Endothelial cell of umbilical vein (primary cell): ENCODE data around the gene CD247. TPM values are rescaled to one million over a fixed set of nuclear protein-coding genes. Genes with fewer than 3 reads are reported as not detected.

Source experiments
- BruUV-seq: library from RNA; stranded (reverse); fragments of 400-500 nt; replicated peaks from 2 replicates; lab custom pipeline; 2021; lab: Mats Ljungman, UMichigan
- CTCF ChIA-PET: fragments of 300-600, 350-600 bp; sonication (Branson Sonifier 250); formaldehyde crosslinking; loops from one replicate; lab custom pipeline; 2021; ENCODE audit warnings: antibody characterized with exemption, inconsistent platforms; lab: Charles Lee
- POLR2A ChIA-PET: fragments of 300-600, 350-600 bp; sonication (Branson Sonifier 250); formaldehyde crosslinking; loops from one replicate; lab custom pipeline; 2021; ENCODE audit warnings: antibody characterized with exemption, inconsistent platforms; lab: Charles Lee
- DNase-seq: peaks from one replicate; pipeline ENCODE4 v3.0.0-alpha.2; 2011; ENCODE audit warnings: low read depth, low spot score
- FAIRE-seq: peaks from 2 replicates; lab custom pipeline; 2011; peaks lifted over from hg19 to GRCh38; lab: Jason Lieb, UNC
- H2AFZ ChIP-seq: 2 replicates; pipeline ENCODE4 v1.6.0; 2012; ENCODE audit warnings: low read depth, low read length, control low read depth, inconsistent platforms
- H3K27ac ChIP-seq: 2 replicates; pipeline ENCODE4 v1.5.1; 2011; ENCODE audit warnings: low read depth, mild to moderate bottlenecking, control low read depth, low read length, moderate library complexity; ENCODE audit not compliant: insufficient read depth
- H3K27me3 ChIP-seq, 2 experiments: 2 replicates each; pipeline versions ENCODE4 v1.6.0 to v1.6.1; 2011; ENCODE audit warnings: low read length in 2 of 2, mixed read lengths in 1 of 2; ENCODE audit not compliant: control insufficient read depth in 2 of 2, insufficient read depth in 2 of 2
- H3K36me3 ChIP-seq, 2 experiments: 2 replicates in 1 of 2; 3 replicates in 1 of 2; pipeline ENCODE4 v1.5.1; 2011; ENCODE audit warnings: low read length in 2 of 2, mild to moderate bottlenecking in 1 of 2, moderate library complexity in 1 of 2; ENCODE audit not compliant: control insufficient read depth in 2 of 2, insufficient read depth in 2 of 2; ENCODE audit errors: extremely low read depth in 1 of 2
- H3K4me1 ChIP-seq: 3 replicates; pipeline ENCODE4 v1.5.1; 2011; ENCODE audit warnings: mild to moderate bottlenecking, low read length; ENCODE audit not compliant: control insufficient read depth, insufficient read depth; ENCODE audit errors: extremely low read depth
- H3K4me2 ChIP-seq: 2 replicates; pipeline ENCODE4 v1.6.1; 2011; ENCODE audit warnings: low read length, control low read depth, mixed read lengths; ENCODE audit not compliant: insufficient read depth
- H3K4me3 ChIP-seq, 3 experiments: fragments of 200-600 bp in 1 of 3; sonication (generic), shearing (Covaris generic) in 1 of 3; replicated peaks in 1 of 3; 2 replicates each; pipeline ENCODE4 v1.5.1; 2011 to 2016; ENCODE audit warnings: control low read depth in 3 of 3, low read length in 3 of 3, mild to moderate bottlenecking in 2 of 3, inconsistent platforms in 1 of 3, low read depth in 1 of 3, moderate library complexity in 1 of 3; ENCODE audit not compliant: insufficient read depth in 1 of 3
- H3K79me2 ChIP-seq: 2 replicates; pipeline ENCODE4 v1.6.0; 2012; ENCODE audit warnings: low read length, inconsistent platforms; ENCODE audit not compliant: control insufficient read depth, insufficient read depth
- H3K9ac ChIP-seq: replicated peaks from 2 replicates; pipeline ENCODE3; 2011; ENCODE audit warnings: low read length, control low read depth; ENCODE audit not compliant: insufficient read depth; ENCODE audit errors: extremely low read depth
- H3K9me1 ChIP-seq: replicated peaks from 3 replicates; pipeline ENCODE4 v1.6.0; 2011; ENCODE audit warnings: mild to moderate bottlenecking, low read length; ENCODE audit not compliant: control insufficient read depth, insufficient read depth; ENCODE audit errors: extremely low read depth
- H3K9me3 ChIP-seq: replicated peaks from 2 replicates; pipeline ENCODE4 v1.5.1; 2012; ENCODE audit warnings: low read length, inconsistent platforms; ENCODE audit not compliant: control insufficient read depth, insufficient read depth
- H4K20me1 ChIP-seq: replicated peaks from 2 replicates; pipeline ENCODE3; 2011; ENCODE audit warnings: mild to moderate bottlenecking, low read length; ENCODE audit not compliant: control insufficient read depth, insufficient read depth; ENCODE audit errors: extremely low read depth
- FOS ChIP-seq: IDR thresholded peaks from 2 replicates; pipeline ENCODE4 v1.6.1; 2011; ENCODE audit warnings: mild to moderate bottlenecking, low read length, moderate library complexity, borderline replicate concordance; ENCODE audit not compliant: insufficient read depth
- JUN ChIP-seq: IDR thresholded peaks from 2 replicates; pipeline ENCODE4 v1.6.1; 2011; ENCODE audit warnings: borderline replicate concordance, low read depth; ENCODE audit not compliant: insufficient read length, insufficient read depth
- MYC ChIP-seq: IDR thresholded peaks from one replicate; pipeline ENCODE4 v1.6.1; 2011; ENCODE audit warnings: mild to moderate bottlenecking, low read depth, low read length
- POLR2A ChIP-seq: IDR thresholded peaks from 2 replicates; pipeline ENCODE4 v1.6.1; 2012; ENCODE audit warnings: low read depth, mild to moderate bottlenecking, control low read depth, low read length
- dilution Hi-C: fragments of 300-500 bp; cut with MboI; formaldehyde crosslinking; loops from one replicate; pipeline ENCODE4 v1.15.0; 2019; ENCODE audit warnings: low sequenced_read_pairs; ENCODE audit not compliant: extremely low pct_ligation_motif_present
- intact Hi-C: fragments of 100-400 bp; cut with micrococcal nuclease; formaldehyde crosslinking; loops from one replicate; pipeline ENCODE4 v1.10.0; 2022
- polyA plus RNA-seq, 4 experiments: library from polyadenylated mRNA; depleted of rRNA in 3 of 4; stranded (reverse) in 3 of 4; unstranded in 1 of 4; fragments of >200 nt; gene quantifications; 2 replicates each; pipeline versions ENCODE4 v1.2.1 to v1.2.3, GENCODE V29; 2011 to 2012; ENCODE audit warnings: missing spikeins in 1 of 4
- total RNA-seq: library from RNA; stranded (reverse); gene quantifications from 2 replicates; pipeline ENCODE4 v1.2.3, GENCODE V29; 2021
- TF ChIP-seq, protein P1 (sequence below): IDR thresholded peaks from 2 replicates; pipeline ENCODE4 v1.6.1; 2011; ENCODE audit not compliant: insufficient read depth, insufficient read length
- TF ChIP-seq, protein P2 (sequence below), 2 donors: IDR thresholded peaks; 1 replicate in 1 of 2; 2 replicates in 1 of 2; pipeline ENCODE4 v1.5.1; 2011; ENCODE audit warnings: low read length in 2 of 2, mild to moderate bottlenecking in 2 of 2, moderate library complexity in 2 of 2, control low read depth in 1 of 2, inconsistent platforms in 1 of 2, low read depth in 1 of 2; ENCODE audit not compliant: insufficient read depth in 1 of 2; ENCODE audit errors: extremely low read depth in 1 of 2

Gene CD247
- total and polyA plus RNA-seq, 2 donors (not counting 3 experiments of a cell fraction or from before 2014, with no cell fraction given): not detected

DNA sequence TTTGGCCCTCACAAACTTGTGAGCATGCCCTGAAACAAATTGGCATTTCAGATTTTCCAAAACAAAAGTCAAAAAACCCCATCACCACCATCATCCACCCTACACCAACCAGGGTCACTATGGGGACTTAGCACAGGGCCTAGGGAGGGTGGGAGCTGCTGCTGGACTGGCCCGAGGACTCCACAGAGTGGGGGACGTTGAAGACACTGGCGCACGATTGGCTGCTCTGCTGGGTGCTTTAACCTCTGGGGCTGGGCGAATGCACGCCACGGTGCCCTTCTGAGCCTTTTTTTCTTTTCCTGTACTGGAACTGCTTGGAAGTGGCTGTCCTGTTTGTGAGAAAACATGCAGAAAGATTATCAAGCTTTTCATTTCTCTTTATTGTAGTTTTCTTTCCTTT lies 92.8 kb downstream of the CD247 start:
- Histone ChIP-seq H3K4me3 (no peak overlapping the region), H3K9ac (no peak overlapping the region), H3K36me3 (no peaks in the 10 kb centered on the region), H4K20me1 (no peaks in the 10 kb centered on the region), H3K9me3 (no peaks in the 10 kb centered on the region), H3K27me3 (no peaks in the 10 kb centered on the region), H3K9me1 (no peaks in the 10 kb centered on the region), H3K27ac (no peak overlapping the region), H3K79me2 (no peaks in the 10 kb centered on the region), H3K4me1 (no peaks in the 10 kb centered on the region), H2AFZ (no peak overlapping the region), H3K4me2 (no peak overlapping the region)
- POLR2A ChIA-PET: no interaction called here
- no peak for DNase-seq
- intact Hi-C loops: no loop called here
- FAIRE-seq: no peak
- TF ChIP-seq MYC: no peak
- TF ChIP-seq, protein P1, sequence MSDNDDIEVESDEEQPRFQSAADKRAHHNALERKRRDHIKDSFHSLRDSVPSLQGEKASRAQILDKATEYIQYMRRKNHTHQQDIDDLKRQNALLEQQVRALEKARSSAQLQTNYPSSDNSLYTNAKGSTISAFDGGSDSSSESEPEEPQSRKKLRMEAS: no peak
- TF ChIP-seq, protein P2, sequence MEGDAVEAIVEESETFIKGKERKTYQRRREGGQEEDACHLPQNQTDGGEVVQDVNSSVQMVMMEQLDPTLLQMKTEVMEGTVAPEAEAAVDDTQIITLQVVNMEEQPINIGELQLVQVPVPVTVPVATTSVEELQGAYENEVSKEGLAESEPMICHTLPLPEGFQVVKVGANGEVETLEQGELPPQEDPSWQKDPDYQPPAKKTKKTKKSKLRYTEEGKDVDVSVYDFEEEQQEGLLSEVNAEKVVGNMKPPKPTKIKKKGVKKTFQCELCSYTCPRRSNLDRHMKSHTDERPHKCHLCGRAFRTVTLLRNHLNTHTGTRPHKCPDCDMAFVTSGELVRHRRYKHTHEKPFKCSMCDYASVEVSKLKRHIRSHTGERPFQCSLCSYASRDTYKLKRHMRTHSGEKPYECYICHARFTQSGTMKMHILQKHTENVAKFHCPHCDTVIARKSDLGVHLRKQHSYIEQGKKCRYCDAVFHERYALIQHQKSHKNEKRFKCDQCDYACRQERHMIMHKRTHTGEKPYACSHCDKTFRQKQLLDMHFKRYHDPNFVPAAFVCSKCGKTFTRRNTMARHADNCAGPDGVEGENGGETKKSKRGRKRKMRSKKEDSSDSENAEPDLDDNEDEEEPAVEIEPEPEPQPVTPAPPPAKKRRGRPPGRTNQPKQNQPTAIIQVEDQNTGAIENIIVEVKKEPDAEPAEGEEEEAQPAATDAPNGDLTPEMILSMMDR (IDR thresholded peaks at IDR 0.05; ENCODE audit: extremely low read depth in 1 of 2, insufficient read depth in 1 of 2, low read depth in 1 of 2, low read length in 2 of 2): no peak
- TF ChIP-seq JUN: no peak
- no peak for TF ChIP-seq FOS
- TF ChIP-seq POLR2A: no peak
- CTCF ChIA-PET: interaction anchor here (0.9 to 1.7 kb wide), 2 partner anchors 8 to 158 kb away, joined by 4 to 6 read pairs; no protein-coding TSS in a partner anchor
- no TSS peak for BruUV-seq
- dilution Hi-C loops: no loop called here
